Omental fat pad (tissue), 4 donors: ENCODE measurements around the gene GGCX. TPM values are rescaled to one million over a fixed set of nuclear protein-coding genes. Genes with fewer than 3 reads are reported as not detected.

Source experiments
- ATAC-seq: fragments of 150-250 bp; one replicate; pipeline ENCODE4 v1.9.1; 2016; ENCODE audit warnings: mild to moderate bottlenecking, moderate library complexity; ENCODE audit not compliant: low FRiP score
- DNase-seq: peaks from one replicate; pipeline ENCODE4 v3.0.0-alpha.2; 2019; ENCODE audit warnings: low spot score
- total RNA-seq, 4 donors: library from RNA; depleted of rRNA; stranded (reverse); fragments of >200 nt; gene quantifications; one replicate each; pipeline ENCODE4 v1.1.0, GENCODE V29; 2016
- TF ChIP-seq, protein P1 (sequence below), 3 donors: fragments of 450-650 bp; IDR thresholded peaks; one replicate each; pipeline ENCODE4 v1.5.1; 2016 to 2017; ENCODE audit warnings: antibody characterized with exemption in 3 of 3, mild to moderate bottlenecking in 3 of 3, moderate library complexity in 2 of 3

Gene GGCX
- total RNA-seq, 4 donors from 2014 or later, result 24.7 to 44.1 (median 39.8) TPM

DNA sequence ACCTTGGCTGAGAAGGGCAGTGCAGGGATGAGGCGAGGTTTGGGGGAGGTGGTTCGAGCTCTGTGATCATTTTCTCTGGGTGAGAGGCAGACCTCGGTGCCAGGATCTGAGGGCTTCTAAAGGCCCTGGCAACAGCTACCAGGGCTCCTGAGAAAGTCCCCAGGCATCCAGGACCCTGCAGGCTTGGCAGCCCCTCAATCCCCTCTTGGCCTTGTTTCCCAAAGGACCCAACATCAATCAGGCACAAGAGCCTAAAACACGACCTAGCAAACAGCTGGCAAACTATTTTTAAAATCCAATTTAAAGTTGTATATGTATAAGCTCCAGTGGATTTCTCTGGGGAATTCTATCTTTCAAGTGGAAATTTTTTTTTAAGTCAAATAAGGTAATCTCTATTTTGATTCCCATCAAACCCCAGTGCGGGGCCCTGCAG lies 37.4 kb downstream of the GGCX start:
- TF ChIP-seq, protein P1, sequence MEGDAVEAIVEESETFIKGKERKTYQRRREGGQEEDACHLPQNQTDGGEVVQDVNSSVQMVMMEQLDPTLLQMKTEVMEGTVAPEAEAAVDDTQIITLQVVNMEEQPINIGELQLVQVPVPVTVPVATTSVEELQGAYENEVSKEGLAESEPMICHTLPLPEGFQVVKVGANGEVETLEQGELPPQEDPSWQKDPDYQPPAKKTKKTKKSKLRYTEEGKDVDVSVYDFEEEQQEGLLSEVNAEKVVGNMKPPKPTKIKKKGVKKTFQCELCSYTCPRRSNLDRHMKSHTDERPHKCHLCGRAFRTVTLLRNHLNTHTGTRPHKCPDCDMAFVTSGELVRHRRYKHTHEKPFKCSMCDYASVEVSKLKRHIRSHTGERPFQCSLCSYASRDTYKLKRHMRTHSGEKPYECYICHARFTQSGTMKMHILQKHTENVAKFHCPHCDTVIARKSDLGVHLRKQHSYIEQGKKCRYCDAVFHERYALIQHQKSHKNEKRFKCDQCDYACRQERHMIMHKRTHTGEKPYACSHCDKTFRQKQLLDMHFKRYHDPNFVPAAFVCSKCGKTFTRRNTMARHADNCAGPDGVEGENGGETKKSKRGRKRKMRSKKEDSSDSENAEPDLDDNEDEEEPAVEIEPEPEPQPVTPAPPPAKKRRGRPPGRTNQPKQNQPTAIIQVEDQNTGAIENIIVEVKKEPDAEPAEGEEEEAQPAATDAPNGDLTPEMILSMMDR (IDR thresholded peaks at IDR 0.05), result no peak
- no peak for DNase-seq
- ATAC-seq, result no peak

DNA sequence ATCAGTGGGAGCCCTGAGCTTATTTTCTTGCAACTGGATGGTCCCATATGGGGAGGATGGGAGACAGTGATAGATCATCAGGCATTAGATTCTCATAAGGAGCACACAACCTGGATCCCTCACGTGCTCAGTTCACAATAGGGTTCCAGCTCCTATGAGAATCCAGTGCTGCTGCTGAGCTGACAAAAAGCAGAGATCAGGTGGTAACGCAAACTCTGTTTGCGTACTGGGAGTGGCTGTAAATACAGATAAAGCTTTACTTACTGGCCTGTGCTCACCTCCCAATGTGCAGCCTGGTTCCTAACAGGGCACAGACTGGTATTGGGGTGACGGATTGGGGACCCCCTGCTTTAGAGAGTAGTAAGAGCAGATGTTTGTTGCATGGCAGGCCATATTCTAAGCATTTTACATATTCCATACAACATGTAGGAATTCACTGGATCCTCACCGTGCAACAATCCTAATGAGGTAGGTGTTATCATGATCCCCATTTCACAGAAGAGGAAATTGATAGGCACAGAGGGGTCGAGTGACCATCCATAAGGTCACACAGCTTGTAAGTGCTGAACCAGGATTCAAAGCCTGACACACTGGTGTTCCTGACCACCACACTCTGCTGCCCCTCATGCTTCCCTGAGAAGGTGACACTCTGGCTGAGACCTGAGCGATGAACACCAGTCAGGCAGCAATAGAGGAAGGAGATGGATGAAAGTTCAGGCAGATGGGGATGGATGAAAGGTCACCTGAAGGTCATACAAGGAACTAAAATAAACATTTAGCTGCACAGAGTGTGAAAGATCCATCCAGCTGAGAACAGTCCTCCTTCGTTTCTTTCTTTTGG lies 38.0 kb downstream of the GGCX start:
- TF ChIP-seq, protein P1 (IDR thresholded peaks at IDR 0.05), result no peak
- DNase-seq (no peak), ATAC-seq (no peak)

DNA sequence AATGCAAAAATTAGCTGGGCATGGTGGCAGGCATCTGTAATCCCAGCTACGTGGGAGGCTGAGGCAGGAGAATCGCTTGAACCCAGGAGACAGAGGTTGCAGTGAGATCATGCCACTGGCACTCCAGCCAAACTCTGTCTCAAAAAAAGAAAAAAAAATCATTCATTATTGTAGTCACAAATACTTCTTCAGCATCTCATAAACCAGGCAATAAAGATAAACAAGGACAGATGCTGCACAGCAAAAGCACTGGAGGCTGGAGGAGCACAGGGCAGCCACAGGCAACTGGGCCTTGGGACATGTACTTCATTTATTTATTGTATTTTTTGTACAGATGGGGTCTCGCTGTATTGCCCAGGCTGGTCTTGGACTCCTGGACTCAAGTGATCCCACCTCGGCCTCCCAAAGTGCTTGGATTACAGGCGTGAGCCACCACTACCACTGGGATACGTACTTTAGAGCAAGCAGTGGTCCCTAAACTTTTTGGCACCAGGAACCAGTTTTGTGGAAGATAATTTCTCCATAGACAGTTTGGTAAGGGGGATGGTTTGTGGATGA lies 39.1 kb downstream of the GGCX start:
- no peak for ATAC-seq
- no peak for DNase-seq
- TF ChIP-seq, protein P1 (IDR thresholded peaks at IDR 0.05), result no peak

DNA sequence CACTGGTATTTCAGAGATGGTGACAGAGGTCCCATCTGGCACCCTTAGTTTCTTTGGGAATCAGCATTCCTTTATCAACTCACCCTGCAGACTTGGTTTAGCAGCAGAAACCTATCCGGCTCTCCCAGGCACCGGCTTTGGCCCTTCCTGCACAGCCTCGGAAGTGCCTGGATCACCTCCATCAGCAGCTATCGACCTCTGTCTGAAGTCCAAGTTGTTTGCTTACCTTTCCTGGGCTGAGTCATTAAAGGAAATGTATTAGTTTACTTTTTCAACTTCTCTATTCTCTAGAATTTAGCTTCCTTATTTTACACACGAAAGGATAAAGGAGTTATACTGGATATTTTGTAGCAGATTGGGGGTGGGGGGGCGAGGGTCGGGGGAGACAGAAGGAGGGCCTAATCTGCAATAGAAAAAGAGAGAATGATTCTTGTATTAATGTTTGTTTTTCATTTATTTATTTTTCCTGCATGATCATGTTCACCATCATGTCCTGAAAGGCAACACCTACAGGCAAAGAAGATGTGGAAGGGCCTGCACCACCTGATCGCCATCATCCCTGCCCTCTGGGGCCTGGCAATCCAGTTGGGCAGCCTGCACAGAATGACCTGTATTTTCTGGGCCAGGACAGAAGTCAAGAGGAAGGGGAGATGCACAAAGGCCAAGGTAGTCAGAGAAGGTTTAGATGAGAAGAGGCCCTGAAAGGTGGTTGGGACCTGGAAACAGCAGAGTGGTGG lies 44.5 kb downstream of the GGCX start:
- no peak for DNase-seq
- no peak for ATAC-seq
- TF ChIP-seq, protein P1 (IDR thresholded peaks at IDR 0.05), result no peak

DNA sequence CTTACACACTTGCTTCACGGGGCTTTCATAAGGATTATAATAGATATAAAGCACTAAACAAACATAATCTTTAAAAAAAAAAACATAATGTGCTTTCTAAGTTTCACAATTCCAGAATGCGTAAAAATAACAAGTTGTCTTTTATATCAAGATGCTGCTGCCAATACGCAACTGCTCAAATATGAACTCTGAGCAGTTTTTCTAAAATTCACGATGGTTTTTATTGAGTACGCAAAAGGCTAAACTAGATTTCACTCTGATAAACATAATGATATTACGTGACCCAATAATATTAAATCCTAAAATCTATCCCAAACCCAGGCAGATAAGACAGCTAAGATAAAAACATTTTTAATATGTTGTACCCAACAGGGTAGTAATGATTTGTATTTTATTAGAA lies 47.0 kb downstream of the GGCX start:
- no peak for ATAC-seq
- TF ChIP-seq, protein P1 (IDR thresholded peaks at IDR 0.05), result no peak
- DNase-seq, result no peak

DNA sequence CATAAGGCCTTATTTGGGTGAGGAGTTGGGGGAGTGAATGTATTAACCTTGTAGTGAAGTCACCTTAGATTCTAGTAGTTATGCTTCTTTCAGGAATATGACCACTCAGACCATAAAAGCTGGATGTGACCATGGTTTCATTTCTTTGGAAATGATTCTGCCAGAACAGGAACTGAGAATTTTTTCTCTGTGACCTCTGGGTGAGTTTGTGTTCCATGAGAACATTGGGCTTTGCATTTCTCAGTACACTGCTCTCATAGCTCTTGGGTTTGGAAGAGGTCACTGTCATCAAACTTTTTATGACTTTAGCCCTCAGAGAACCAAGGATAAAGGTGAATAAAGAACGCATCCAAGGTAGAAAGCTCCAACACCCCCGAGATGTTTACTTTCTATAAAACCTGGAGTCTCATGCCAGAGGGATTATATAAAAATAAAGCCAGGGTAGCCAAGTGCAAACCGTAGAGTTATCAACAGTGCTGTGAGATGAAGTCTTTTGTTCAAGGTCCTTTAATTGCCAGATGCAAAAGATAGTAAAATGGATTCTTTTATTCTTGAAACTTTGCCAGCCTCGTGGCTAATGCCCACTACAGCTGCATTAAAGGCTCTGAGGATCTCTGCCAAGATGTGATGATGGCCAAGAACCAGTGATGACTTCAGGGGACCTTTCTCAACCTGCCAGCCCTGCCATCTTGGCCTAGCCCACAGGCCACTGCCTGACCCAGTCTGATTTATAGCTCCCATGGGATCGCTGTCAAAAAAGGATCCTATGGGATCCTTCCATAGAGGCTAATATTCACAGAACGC lies 50.1 kb downstream of the GGCX start:
- TF ChIP-seq, protein P1 (IDR thresholded peaks at IDR 0.05), result no peak
- DNase-seq (no peak), ATAC-seq (peak; percentile 17)
